ENCODE results near the gene SCRN1. TPM values are rescaled to one million over a fixed set of nuclear protein-coding genes. Genes with fewer than 3 reads are reported as not detected.

Gene SCRN1
- total and polyA plus RNA-seq, 9 donors: 23.4 to 84.0 (median 63.3) TPM

DNA sequence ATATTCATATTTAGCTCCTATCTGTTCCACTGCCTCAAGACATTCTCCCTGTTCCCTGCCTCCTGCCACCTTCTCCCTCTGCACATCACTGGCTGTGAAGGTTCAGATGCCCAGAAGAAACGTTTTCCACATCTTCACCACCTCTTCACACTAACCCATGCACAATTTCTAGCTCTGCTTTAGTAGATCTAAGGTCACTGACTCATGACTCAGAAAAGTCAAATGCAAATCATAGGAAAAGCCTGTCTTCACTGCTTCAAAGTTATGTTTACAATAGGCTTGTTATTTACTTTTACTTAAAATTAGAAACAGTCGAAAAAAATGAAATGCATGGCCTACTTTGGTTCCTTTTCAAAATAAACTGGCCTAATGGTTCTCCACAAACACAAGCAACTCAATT is 2.5 kb downstream of the SCRN1 start:
- Histone ChIP-seq H3K9me3 (no peaks in the 10 kb centered on the region), H3K27ac (no peak overlapping the region), H3K4me3 (no peak overlapping the region), H3K36me3 (no peaks in the 10 kb centered on the region), H3K4me1 (ENCODE audit: insufficient read depth) (peaks cover 9% of the 10 kb centered on the region), H3K27me3 (no peaks in the 10 kb centered on the region)
- TF ChIP-seq EP300 (IDR thresholded peaks at IDR 0.05) (no peak), POLR2A (IDR thresholded peaks at IDR 0.05) (no peak)
- TF ChIP-seq, protein P1, sequence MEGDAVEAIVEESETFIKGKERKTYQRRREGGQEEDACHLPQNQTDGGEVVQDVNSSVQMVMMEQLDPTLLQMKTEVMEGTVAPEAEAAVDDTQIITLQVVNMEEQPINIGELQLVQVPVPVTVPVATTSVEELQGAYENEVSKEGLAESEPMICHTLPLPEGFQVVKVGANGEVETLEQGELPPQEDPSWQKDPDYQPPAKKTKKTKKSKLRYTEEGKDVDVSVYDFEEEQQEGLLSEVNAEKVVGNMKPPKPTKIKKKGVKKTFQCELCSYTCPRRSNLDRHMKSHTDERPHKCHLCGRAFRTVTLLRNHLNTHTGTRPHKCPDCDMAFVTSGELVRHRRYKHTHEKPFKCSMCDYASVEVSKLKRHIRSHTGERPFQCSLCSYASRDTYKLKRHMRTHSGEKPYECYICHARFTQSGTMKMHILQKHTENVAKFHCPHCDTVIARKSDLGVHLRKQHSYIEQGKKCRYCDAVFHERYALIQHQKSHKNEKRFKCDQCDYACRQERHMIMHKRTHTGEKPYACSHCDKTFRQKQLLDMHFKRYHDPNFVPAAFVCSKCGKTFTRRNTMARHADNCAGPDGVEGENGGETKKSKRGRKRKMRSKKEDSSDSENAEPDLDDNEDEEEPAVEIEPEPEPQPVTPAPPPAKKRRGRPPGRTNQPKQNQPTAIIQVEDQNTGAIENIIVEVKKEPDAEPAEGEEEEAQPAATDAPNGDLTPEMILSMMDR (IDR thresholded peaks at IDR 0.05): no peak
- DNase-seq: no peak
- intact Hi-C loops (cut with DNase I): no loop called here
- 25 to 48% (median 28%) methylated on average over 2 of the region's 2 CpGs for WGBS, 3 donors

DNA sequence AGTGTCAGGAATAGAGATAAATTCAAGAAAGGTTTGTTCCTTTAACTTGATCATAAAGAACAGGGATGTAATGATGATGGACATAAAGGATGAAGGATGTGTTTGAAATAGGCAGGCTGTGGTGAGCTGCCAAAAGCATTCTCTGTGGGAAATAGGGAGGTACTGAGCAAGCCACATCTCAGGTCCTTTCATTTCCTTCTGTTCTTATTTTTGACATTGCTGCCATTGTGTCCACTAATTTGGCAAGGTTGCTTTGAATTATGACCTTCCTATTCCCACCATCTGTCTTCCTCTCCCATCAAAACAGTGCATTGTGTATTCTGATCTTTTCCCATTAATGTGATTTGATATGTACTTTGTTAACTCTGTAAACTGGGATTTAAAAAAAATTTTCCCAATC is 9.4 kb downstream of the SCRN1 start:
- H3K4me1 ChIP-seq (ENCODE audit: insufficient read depth): peaks cover 2% of the 10 kb centered on the region
- H3K36me3 ChIP-seq: no peaks in the 10 kb centered on the region
- intact Hi-C loops (cut with DNase I): no loop called here
- TF ChIP-seq, protein P1 (IDR thresholded peaks at IDR 0.05): no peak
- TF ChIP-seq EP300 (IDR thresholded peaks at IDR 0.05): no peak
- no peak for TF ChIP-seq POLR2A (IDR thresholded peaks at IDR 0.05)
- no peak overlapping the region for H3K4me3 ChIP-seq
- no peaks in the 10 kb centered on the region for H3K27me3 ChIP-seq
- DNase-seq: no peak
- no peaks in the 10 kb centered on the region for H3K9me3 ChIP-seq
- no peak overlapping the region for H3K27ac ChIP-seq

DNA sequence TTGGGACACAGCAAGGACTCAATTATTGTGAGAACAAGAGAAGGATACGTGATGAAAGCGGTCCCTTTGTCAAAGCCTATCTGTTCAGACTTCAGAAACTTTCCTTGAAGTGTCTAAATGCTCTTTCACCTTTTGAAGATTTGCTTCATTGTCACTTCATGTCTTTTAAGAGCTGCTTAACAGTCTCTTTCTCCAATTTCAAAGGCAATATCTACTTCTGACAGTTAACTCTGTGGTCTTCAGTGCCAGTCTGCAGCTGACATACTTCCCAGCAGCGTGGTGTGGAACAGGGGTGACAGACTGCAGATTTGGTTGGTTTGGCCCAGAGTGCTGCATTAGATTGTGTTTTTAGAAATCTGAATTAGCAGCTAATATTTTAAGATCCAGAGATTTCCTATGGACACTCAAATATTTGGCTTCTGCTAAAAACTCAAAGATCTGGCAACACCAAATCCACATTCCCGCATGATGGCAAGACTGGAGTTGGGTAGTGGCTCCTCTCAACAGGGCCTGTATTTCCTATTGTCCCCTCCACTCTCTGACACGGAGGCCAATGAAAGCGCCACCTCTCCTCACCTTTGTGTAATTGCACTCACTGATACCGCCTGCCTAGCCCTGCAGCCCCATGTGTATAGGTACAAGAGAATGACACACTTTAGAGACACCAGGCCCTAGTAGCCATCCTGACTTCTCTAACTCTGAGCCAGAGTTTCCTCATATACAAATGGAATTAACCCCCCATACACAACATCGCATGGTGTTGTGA is 11.5 kb downstream of the SCRN1 start:
- no peak for DNase-seq

DNA sequence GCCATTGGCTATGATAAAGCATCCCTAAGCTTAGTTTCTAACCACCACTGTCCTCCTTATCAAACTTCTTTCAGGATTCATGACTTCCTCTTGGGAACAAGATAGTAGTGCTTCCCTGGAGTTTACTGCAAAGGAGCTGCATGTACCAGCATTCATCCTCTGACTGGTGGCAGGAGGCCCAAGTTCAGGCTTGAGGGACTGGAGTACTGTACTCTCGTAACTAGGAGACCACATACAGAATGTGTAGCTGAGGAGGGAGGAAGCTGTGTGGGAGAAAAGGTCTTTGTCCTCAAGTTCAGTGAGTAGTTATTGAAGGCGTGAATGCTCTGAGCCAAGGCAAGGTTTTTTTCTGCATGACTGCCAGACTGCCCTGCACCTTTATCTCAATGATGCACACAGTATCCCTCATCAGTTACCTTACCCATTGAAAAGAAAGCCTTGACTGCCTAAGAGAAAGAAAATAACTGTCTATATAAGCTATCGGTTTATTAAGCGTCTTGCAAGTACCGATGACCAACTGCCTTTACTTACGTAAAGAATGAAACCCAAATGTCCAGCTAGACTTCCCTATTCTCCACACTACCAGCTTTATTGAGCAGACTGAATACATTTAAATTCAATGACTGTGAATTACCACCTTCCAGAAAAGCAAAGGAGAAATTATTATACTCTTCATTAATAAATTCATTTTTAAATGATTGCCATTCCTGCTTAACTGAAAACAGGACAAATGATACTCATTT is 12.8 kb downstream of the SCRN1 start:
- H3K4me1 ChIP-seq (ENCODE audit: insufficient read depth): peaks cover 2% of the 10 kb centered on the region
- intact Hi-C loops (cut with DNase I): no loop called here
- DNase-seq: peak; percentile 24 to 73 (median 29)
- no peaks in the 10 kb centered on the region for H3K9me3 ChIP-seq
- TF ChIP-seq EP300 (IDR thresholded peaks at IDR 0.05) (no peak), POLR2A (IDR thresholded peaks at IDR 0.05) (no peak)
- TF ChIP-seq, protein P1 (IDR thresholded peaks at IDR 0.05): no peak
- no peak overlapping the region for H3K4me3 ChIP-seq
- no peaks in the 10 kb centered on the region for H3K36me3 ChIP-seq
- 59 to 69% (median 61%) methylated on average over 6 of the region's 6 CpGs for WGBS, 3 donors
- H3K27ac ChIP-seq: no peak overlapping the region
- no peaks in the 10 kb centered on the region for H3K27me3 ChIP-seq

More for the DNA sequence above, 11.5 kb downstream of the SCRN1 start:
- Histone ChIP-seq H3K4me3 (no peak overlapping the region), H3K9me3 (no peaks in the 10 kb centered on the region), H3K27ac (no peak overlapping the region), H3K4me1 (ENCODE audit: insufficient read depth) (peaks cover 2% of the 10 kb centered on the region), H3K27me3 (no peaks in the 10 kb centered on the region), H3K36me3 (no peaks in the 10 kb centered on the region)
- TF ChIP-seq POLR2A (IDR thresholded peaks at IDR 0.05) (no peak), EP300 (IDR thresholded peaks at IDR 0.05) (no peak)
- TF ChIP-seq, protein P1 (IDR thresholded peaks at IDR 0.05): no peak
- intact Hi-C loops (cut with DNase I): no loop called here
- 96 to 97% (median 97%) methylated on average over 8 of the region's 8 CpGs for WGBS, 3 donors

All from ovary (tissue), 9 donors.